ENCODE results near the gene LRRC3.

LRRC3 gene

GRCh38 chr21:44431300-44431699, 24.0 kb upstream of the LRRC3 start:
- no peak for DNase-seq (ENCODE audit: extremely low spot score)
- TF ChIP-seq SUZ12 (IDR thresholded peaks at IDR 0.05) (no peak), SP1 (IDR thresholded peaks at IDR 0.05) (no peak), PKNOX1 (IDR thresholded peaks at IDR 0.05) (no peak), ZNF384 (IDR thresholded peaks at IDR 0.05) (no peak), ELF4 (IDR thresholded peaks at IDR 0.05) (no peak), FOXK2 (IDR thresholded peaks at IDR 0.05) (no peak), FOXA1 (IDR thresholded peaks at IDR 0.05) (no peak), TARDBP (IDR thresholded peaks at IDR 0.05) (no peak), LEF1 (IDR thresholded peaks at IDR 0.05; ENCODE audit: borderline replicate concordance) (no peak), HDGF (IDR thresholded peaks at IDR 0.05; ENCODE audit: borderline replicate concordance) (no peak), NFRKB (IDR thresholded peaks at IDR 0.05) (no peak), BHLHE40 (IDR thresholded peaks at IDR 0.05; ENCODE audit: borderline replicate concordance) (no peak), ARNT (IDR thresholded peaks at IDR 0.05) (no peak), FOXM1 (IDR thresholded peaks at IDR 0.05; ENCODE audit: borderline replicate concordance) (no peak), L3MBTL2 (conservative IDR thresholded peaks at IDR 0.05) (no peak), CTBP1 (IDR thresholded peaks at IDR 0.05; ENCODE audit: borderline replicate concordance) (no peak)
- CTCF ChIA-PET, result interaction anchor here (0.7 kb wide), 1 partner anchor 609 kb away, joined by 3 read pairs; no protein-coding TSS in a partner anchor
- POLR2A ChIA-PET, result no interaction called here

GRCh38 chr21:44432841-44433790, 22.2 kb upstream of the LRRC3 start:
- TF ChIP-seq FOXA1 (IDR thresholded peaks at IDR 0.05) (no peak), ELF4 (IDR thresholded peaks at IDR 0.05) (no peak), BHLHE40 (IDR thresholded peaks at IDR 0.05; ENCODE audit: borderline replicate concordance) (no peak), FOXK2 (IDR thresholded peaks at IDR 0.05) (no peak), HDGF (IDR thresholded peaks at IDR 0.05; ENCODE audit: borderline replicate concordance) (no peak), LEF1 (IDR thresholded peaks at IDR 0.05; ENCODE audit: borderline replicate concordance) (no peak), NFRKB (IDR thresholded peaks at IDR 0.05) (no peak), TARDBP (IDR thresholded peaks at IDR 0.05) (no peak), SUZ12 (IDR thresholded peaks at IDR 0.05) (no peak)
- no peak for DNase-seq (ENCODE audit: extremely low spot score)
- CTCF ChIA-PET, result no interaction called here
- POLR2A ChIA-PET, result interaction anchor here (0.6 kb wide), 1 partner anchor 10 kb away, joined by 3 read pairs; no protein-coding TSS in a partner anchor

- DNase-seq (ENCODE audit: extremely low spot score), result no peak
- ChIA-PET POLR2A (interaction anchor here (0.6 kb wide), 1 partner anchor 9 kb away, joined by 3 read pairs; no protein-coding TSS in a partner anchor), CTCF (no interaction called here)
- no peak for TF ChIP-seq ELF4 (IDR thresholded peaks at IDR 0.05)
- TF ChIP-seq FOXA1 (IDR thresholded peaks at IDR 0.05), result no peak
- no peak for TF ChIP-seq NFRKB (IDR thresholded peaks at IDR 0.05)
- TF ChIP-seq ZNF384 (IDR thresholded peaks at IDR 0.05), result no peak
- no peak for TF ChIP-seq FOXM1 (IDR thresholded peaks at IDR 0.05; ENCODE audit: borderline replicate concordance)
- TF ChIP-seq SP1 (IDR thresholded peaks at IDR 0.05), result no peak
- no peak for TF ChIP-seq CTBP1 (IDR thresholded peaks at IDR 0.05; ENCODE audit: borderline replicate concordance)
- no peak for TF ChIP-seq L3MBTL2 (conservative IDR thresholded peaks at IDR 0.05)
- no peak for TF ChIP-seq SUZ12 (IDR thresholded peaks at IDR 0.05)
- no peak for TF ChIP-seq FOXK2 (IDR thresholded peaks at IDR 0.05)
- no peak for TF ChIP-seq ARNT (IDR thresholded peaks at IDR 0.05)
- no peak for TF ChIP-seq BHLHE40 (IDR thresholded peaks at IDR 0.05; ENCODE audit: borderline replicate concordance)
- no peak for TF ChIP-seq TARDBP (IDR thresholded peaks at IDR 0.05)
- TF ChIP-seq PKNOX1 (IDR thresholded peaks at IDR 0.05), result no peak
- TF ChIP-seq LEF1 (IDR thresholded peaks at IDR 0.05; ENCODE audit: borderline replicate concordance), result no peak
- no peak for TF ChIP-seq HDGF (IDR thresholded peaks at IDR 0.05; ENCODE audit: borderline replicate concordance)
Observed at GRCh38 chr21:44433791-44434567, 21.3 kb upstream of the LRRC3 start.

- ChIA-PET CTCF (no interaction called here), POLR2A (no interaction called here)
- DNase-seq (ENCODE audit: extremely low spot score), result no peak
- TF ChIP-seq TARDBP (IDR thresholded peaks at IDR 0.05) (no peak), CTBP1 (IDR thresholded peaks at IDR 0.05; ENCODE audit: borderline replicate concordance) (no peak), ELF4 (IDR thresholded peaks at IDR 0.05) (no peak), NFRKB (IDR thresholded peaks at IDR 0.05) (no peak), SP1 (IDR thresholded peaks at IDR 0.05) (no peak), FOXM1 (IDR thresholded peaks at IDR 0.05; ENCODE audit: borderline replicate concordance) (no peak), BHLHE40 (IDR thresholded peaks at IDR 0.05; ENCODE audit: borderline replicate concordance) (no peak), ZNF384 (IDR thresholded peaks at IDR 0.05) (no peak), LEF1 (IDR thresholded peaks at IDR 0.05; ENCODE audit: borderline replicate concordance) (no peak), FOXK2 (IDR thresholded peaks at IDR 0.05) (no peak), PKNOX1 (IDR thresholded peaks at IDR 0.05) (no peak), SUZ12 (IDR thresholded peaks at IDR 0.05) (no peak), ARNT (IDR thresholded peaks at IDR 0.05) (no peak), L3MBTL2 (conservative IDR thresholded peaks at IDR 0.05) (no peak), HDGF (IDR thresholded peaks at IDR 0.05; ENCODE audit: borderline replicate concordance) (no peak)
Observed at GRCh38 chr21:44434568-44434925, 20.8 kb upstream of the LRRC3 start.
